HG03354 (cell line): ENCODE measurements around the gene PTCRA.
A peak's percentile ranks its signal among the peaks of the same experiment; 100 is the strongest.
"Not testable (repeated sequence)": the region's sequence is repeated elsewhere in the genome, so short reads cannot be mapped to it uniquely, and the experiment has no call there.

Experiments used
- ATAC-seq: cut with Tn5 transposase; IDR thresholded peaks from one replicate; pipeline ENCODE4 v1.9.1; 2021; ENCODE audit warnings: mild to moderate bottlenecking; ENCODE audit not compliant: unreplicated experiment, poor library complexity, severe bottlenecking

PTCRA gene

GRCh38 chr6:42915732-42916131 is at the start of gene PTCRA:
TSS of gene PTCRA (plus strand) at chr6:42916053. CDS start at chr6:42916070, 17 bp downstream.
- peak; percentile 74 for ATAC-seq

GRCh38 chr6:42870145-42870936 is 45.5 kb upstream of the PTCRA start:
- ATAC-seq: no peak

GRCh38 chr6:42871711-42872110 is 44.1 kb upstream of the PTCRA start:
- ATAC-seq: no peak

- ATAC-seq: no peak
These were observed 42.5 kb upstream of the PTCRA start for GRCh38 chr6:42873313-42873712.

- no peak for ATAC-seq
These were observed 38.2 kb upstream of the PTCRA start for GRCh38 chr6:42877695-42878094.

GRCh38 chr6:42879372-42880239 is 36.2 kb upstream of the PTCRA start, which contains the start of gene RPL7L1:
TSS of gene RPL7L1 (plus strand) at chr6:42879616. CDS start at chr6:42879911, 295 bp downstream.
- ATAC-seq: peak; percentile 94

GRCh38 chr6:42880240-42880817 is 35.5 kb upstream of the PTCRA start:
- ATAC-seq: not testable (repeated sequence)

GRCh38 chr6:42880871-42881270 is 35.0 kb upstream of the PTCRA start:
- ATAC-seq: not testable (repeated sequence)

GRCh38 chr6:42885702-42886101 is 30.2 kb upstream of the PTCRA start:
- no peak for ATAC-seq

GRCh38 chr6:42888201-42888600 is 27.7 kb upstream of the PTCRA start:
- ATAC-seq: not testable (repeated sequence)

GRCh38 chr6:42889815-42890214 is 26.0 kb upstream of the PTCRA start:
- ATAC-seq: no peak

- peak; percentile 92 for ATAC-seq
These were observed 25.3 kb upstream of the PTCRA start for GRCh38 chr6:42890311-42891198.

GRCh38 chr6:42891199-42891722 is 24.6 kb upstream of the PTCRA start:
- ATAC-seq: no peak

- ATAC-seq: not testable (repeated sequence)
These were observed 21.6 kb upstream of the PTCRA start for GRCh38 chr6:42894041-42894828.

GRCh38 chr6:42896178-42896719 is 19.6 kb upstream of the PTCRA start:
- ATAC-seq: no peak

GRCh38 chr6:42898891-42899361 is 16.9 kb upstream of the PTCRA start:
- no peak for ATAC-seq

GRCh38 chr6:42899871-42900270 is 16.0 kb upstream of the PTCRA start:
- no peak for ATAC-seq

GRCh38 chr6:42901538-42901957 is 14.3 kb upstream of the PTCRA start:
- ATAC-seq: peak; percentile 71
